Left lobe of liver (tissue), 2 donors: ENCODE results near the gene PROM1. TPM values are rescaled to one million over a fixed set of nuclear protein-coding genes. Genes with fewer than 3 reads are reported as not detected.

Experiments
- ATAC-seq: fragments of 200-7000 bp; cut with Tn5 transposase; one replicate; pipeline ENCODE4 v1.9.1; 2020; ENCODE audit warnings: mild to moderate bottlenecking, moderate library complexity
- DNase-seq: peaks from one replicate; pipeline ENCODE4 v3.0.0-alpha.2; 2020; ENCODE audit warnings: low spot score
- total RNA-seq: library from RNA; stranded (reverse); gene quantifications from one replicate; pipeline ENCODE4 v1.2.1, GENCODE V29; 2021
- donor health status: DM: no; HTN: no; CAD: no; lungs with moderate emphysema.
- donor health status: DM: no; HTN: yes; CAD: no.

The PROM1 gene
- total RNA-seq, 1 donor from 2014 or later = 1.3 TPM

- DNase-seq (no peak), ATAC-seq (no peak)
These were observed 27.0 kb upstream of the PROM1 start for GRCh38 chr4:16110661-16111290.

- ATAC-seq = no peak
These were observed 26.4 kb upstream of the PROM1 start for GRCh38 chr4:16110199-16110598.

GRCh38 chr4:16109256-16109655 lies 25.4 kb upstream of the PROM1 start:
- ATAC-seq = no peak
- no peak for DNase-seq

More at GRCh38 chr4:16110199-16110598, 26.4 kb upstream of the PROM1 start:
- DNase-seq = no peak

GRCh38 chr4:16106956-16107355 lies 23.1 kb upstream of the PROM1 start:
- ATAC-seq (peak; percentile 97), DNase-seq (peak; percentile 55)

GRCh38 chr4:16104520-16104919 lies 20.7 kb upstream of the PROM1 start:
- ATAC-seq (no peak), DNase-seq (no peak)

- ATAC-seq (no peak), DNase-seq (no peak)
These were observed 18.5 kb upstream of the PROM1 start for GRCh38 chr4:16102356-16102755.

- ATAC-seq (no peak), DNase-seq (no peak)
These were observed 17.0 kb upstream of the PROM1 start for GRCh38 chr4:16100833-16101232.

GRCh38 chr4:16092682-16093319 lies 9.0 kb upstream of the PROM1 start:
- ATAC-seq (no peak), DNase-seq (no peak)

- ATAC-seq (no peak), DNase-seq (no peak)
These were observed 6.4 kb upstream of the PROM1 start for GRCh38 chr4:16090096-16090705.

GRCh38 chr4:16089156-16089555 lies 5.3 kb upstream of the PROM1 start:
- no peak for ATAC-seq
- DNase-seq = no peak

- ATAC-seq (no peak), DNase-seq (no peak)
These were observed 4.8 kb upstream of the PROM1 start for GRCh38 chr4:16088601-16089000.

GRCh38 chr4:16085822-16086221 lies 2.0 kb upstream of the PROM1 start:
- ATAC-seq (no peak), DNase-seq (no peak)

- no peak for DNase-seq
- peak; percentile 52 for ATAC-seq
These were observed 1.2 kb downstream of the PROM1 start for GRCh38 chr4:16082426-16083240.

GRCh38 chr4:16082041-16082425 lies 1.8 kb downstream of the PROM1 start:
- ATAC-seq (no peak), DNase-seq (no peak)

- no peak for ATAC-seq
- no peak for DNase-seq
These were observed 4.8 kb downstream of the PROM1 start for GRCh38 chr4:16079046-16079445.

GRCh38 chr4:16078195-16078760 lies 5.5 kb downstream of the PROM1 start:
- ATAC-seq = no peak

GRCh38 chr4:16077786-16078185 lies 6.0 kb downstream of the PROM1 start:
- ATAC-seq = no peak
- no peak for DNase-seq

More at GRCh38 chr4:16078195-16078760, 5.5 kb downstream of the PROM1 start:
- no peak for DNase-seq

GRCh38 chr4:16075975-16076757 lies 7.7 kb downstream of the PROM1 start:
- no peak for ATAC-seq
- DNase-seq = no peak

GRCh38 chr4:16075061-16075460 lies 8.8 kb downstream of the PROM1 start:
- no peak for ATAC-seq
- DNase-seq = no peak

GRCh38 chr4:16072168-16072567 lies 11.7 kb downstream of the PROM1 start:
- DNase-seq (no peak), ATAC-seq (no peak)
